Body of pancreas (tissue), 4 donors: ENCODE measurements around the gene RNF111.

Source experiments
- CTCF ChIP-seq, 7 experiments: fragments of 450-650 bp in 4 of 7; fragments of 200-600 bp in 3 of 7; sonication (generic) in 3 of 7; IDR thresholded peaks; one replicate each; pipeline ENCODE4 v1.5.1; 2016 to 2019; ENCODE audit warnings: antibody characterized with exemption in 7 of 7
- POLR2A ChIP-seq, 3 donors: fragments of 450-650 bp; IDR thresholded peaks; one replicate each; pipeline ENCODE4 v1.6.1; 2016; ENCODE audit warnings: antibody characterized with exemption in 3 of 3, mild to moderate bottlenecking in 2 of 3

GRCh38 chr15:58985443-58985842 lies 2.0 kb upstream of the RNF111 start:
- no peak for TF ChIP-seq CTCF (IDR thresholded peaks at IDR 0.05)
- no peak for TF ChIP-seq POLR2A (IDR thresholded peaks at IDR 0.05)
